ENCODE results near the gene C20orf204.

GRCh38 chr20:64035066-64035932 lies 683 bp upstream of the C20orf204 start:
- TF ChIP-seq POLR2AphosphoS5 (IDR thresholded peaks at IDR 0.05) (no peak), POLR2A (IDR thresholded peaks at IDR 0.05) (no peak)
- TF ChIP-seq, protein P1, sequence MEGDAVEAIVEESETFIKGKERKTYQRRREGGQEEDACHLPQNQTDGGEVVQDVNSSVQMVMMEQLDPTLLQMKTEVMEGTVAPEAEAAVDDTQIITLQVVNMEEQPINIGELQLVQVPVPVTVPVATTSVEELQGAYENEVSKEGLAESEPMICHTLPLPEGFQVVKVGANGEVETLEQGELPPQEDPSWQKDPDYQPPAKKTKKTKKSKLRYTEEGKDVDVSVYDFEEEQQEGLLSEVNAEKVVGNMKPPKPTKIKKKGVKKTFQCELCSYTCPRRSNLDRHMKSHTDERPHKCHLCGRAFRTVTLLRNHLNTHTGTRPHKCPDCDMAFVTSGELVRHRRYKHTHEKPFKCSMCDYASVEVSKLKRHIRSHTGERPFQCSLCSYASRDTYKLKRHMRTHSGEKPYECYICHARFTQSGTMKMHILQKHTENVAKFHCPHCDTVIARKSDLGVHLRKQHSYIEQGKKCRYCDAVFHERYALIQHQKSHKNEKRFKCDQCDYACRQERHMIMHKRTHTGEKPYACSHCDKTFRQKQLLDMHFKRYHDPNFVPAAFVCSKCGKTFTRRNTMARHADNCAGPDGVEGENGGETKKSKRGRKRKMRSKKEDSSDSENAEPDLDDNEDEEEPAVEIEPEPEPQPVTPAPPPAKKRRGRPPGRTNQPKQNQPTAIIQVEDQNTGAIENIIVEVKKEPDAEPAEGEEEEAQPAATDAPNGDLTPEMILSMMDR (IDR thresholded peaks at IDR 0.05), result no peak
